ENCODE measurements around the gene ARHGAP26. TPM values are rescaled to one million over a fixed set of nuclear protein-coding genes. Genes with fewer than 3 reads are reported as not detected.

ARHGAP26 gene
- total and polyA plus RNA-seq, 2 donors (not counting 1 experiment from before 2014, with no cell fraction given) = 4.1 to 6.8 TPM

DNA sequence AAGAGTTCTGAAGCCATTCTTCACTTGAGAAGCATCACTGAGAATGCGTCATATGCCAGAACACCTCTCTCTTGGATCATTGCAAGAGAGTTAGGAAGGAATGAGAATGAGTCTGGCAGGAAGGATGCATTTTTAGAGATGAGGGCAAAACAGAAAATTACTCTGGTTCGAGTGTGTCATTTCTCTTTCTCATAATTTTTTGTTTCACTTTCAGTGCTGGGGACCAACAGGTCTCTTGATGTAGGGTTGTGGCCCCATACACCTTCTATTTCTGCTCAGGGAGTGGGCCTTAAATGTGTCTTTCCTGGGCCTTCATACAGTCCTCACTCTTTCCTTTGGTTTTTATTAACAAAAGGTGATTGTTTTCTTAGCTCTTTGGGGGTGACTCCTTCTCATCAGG, 330.9 kb downstream of the ARHGAP26 start:
- no peak overlapping the region for H2AFZ ChIP-seq (ENCODE audit: low read length)
- H3K9me3 ChIP-seq (ENCODE audit: control insufficient read depth, insufficient read depth, low read depth, low read length) = no peaks in the 10 kb centered on the region
- H3K9ac ChIP-seq (ENCODE audit: insufficient read depth, low read length) = no peak overlapping the region
- no peaks in the 10 kb centered on the region for H3K79me2 ChIP-seq (ENCODE audit: control insufficient read depth, insufficient read depth, low read length)
- no peak overlapping the region for H3K27ac ChIP-seq (ENCODE audit: insufficient read depth, low read length)
- no peak overlapping the region for H3K4me3 ChIP-seq (replicated peaks in 1 of 4; ENCODE audit: control extremely low read depth in 1 of 4, insufficient read depth in 1 of 4, low read depth in 3 of 4, low read length in 4 of 4)
- DNase-seq (ENCODE audit: low read depth in 2 of 2) = no peak
- no peaks in the 10 kb centered on the region for H3K27me3 ChIP-seq (ENCODE audit: control insufficient read depth, insufficient read depth, low read length)
- no peaks in the 10 kb centered on the region for H3K4me1 ChIP-seq (ENCODE audit: control insufficient read depth, extremely low read depth, insufficient read depth, low read length)
- H4K20me1 ChIP-seq (ENCODE audit: control insufficient read depth, extremely low read depth, insufficient read depth, low read length) = no peaks in the 10 kb centered on the region
- H3K36me3 ChIP-seq (ENCODE audit: control insufficient read depth, insufficient read depth, low read length) = no peaks in the 10 kb centered on the region
- no peak overlapping the region for H3K4me2 ChIP-seq (ENCODE audit: extremely low read depth, insufficient read depth, low read length)
- no peak for TF ChIP-seq EZH2 (IDR thresholded peaks at IDR 0.05; ENCODE audit: low read length, missing control alignments)
- TF ChIP-seq, protein P1, sequence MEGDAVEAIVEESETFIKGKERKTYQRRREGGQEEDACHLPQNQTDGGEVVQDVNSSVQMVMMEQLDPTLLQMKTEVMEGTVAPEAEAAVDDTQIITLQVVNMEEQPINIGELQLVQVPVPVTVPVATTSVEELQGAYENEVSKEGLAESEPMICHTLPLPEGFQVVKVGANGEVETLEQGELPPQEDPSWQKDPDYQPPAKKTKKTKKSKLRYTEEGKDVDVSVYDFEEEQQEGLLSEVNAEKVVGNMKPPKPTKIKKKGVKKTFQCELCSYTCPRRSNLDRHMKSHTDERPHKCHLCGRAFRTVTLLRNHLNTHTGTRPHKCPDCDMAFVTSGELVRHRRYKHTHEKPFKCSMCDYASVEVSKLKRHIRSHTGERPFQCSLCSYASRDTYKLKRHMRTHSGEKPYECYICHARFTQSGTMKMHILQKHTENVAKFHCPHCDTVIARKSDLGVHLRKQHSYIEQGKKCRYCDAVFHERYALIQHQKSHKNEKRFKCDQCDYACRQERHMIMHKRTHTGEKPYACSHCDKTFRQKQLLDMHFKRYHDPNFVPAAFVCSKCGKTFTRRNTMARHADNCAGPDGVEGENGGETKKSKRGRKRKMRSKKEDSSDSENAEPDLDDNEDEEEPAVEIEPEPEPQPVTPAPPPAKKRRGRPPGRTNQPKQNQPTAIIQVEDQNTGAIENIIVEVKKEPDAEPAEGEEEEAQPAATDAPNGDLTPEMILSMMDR (conservative IDR thresholded peaks at IDR 0.05 in 1 of 2, IDR thresholded peaks at IDR 0.05 in 1 of 2; ENCODE audit: low read depth in 1 of 2, low read length in 2 of 2) = no peak

DNA sequence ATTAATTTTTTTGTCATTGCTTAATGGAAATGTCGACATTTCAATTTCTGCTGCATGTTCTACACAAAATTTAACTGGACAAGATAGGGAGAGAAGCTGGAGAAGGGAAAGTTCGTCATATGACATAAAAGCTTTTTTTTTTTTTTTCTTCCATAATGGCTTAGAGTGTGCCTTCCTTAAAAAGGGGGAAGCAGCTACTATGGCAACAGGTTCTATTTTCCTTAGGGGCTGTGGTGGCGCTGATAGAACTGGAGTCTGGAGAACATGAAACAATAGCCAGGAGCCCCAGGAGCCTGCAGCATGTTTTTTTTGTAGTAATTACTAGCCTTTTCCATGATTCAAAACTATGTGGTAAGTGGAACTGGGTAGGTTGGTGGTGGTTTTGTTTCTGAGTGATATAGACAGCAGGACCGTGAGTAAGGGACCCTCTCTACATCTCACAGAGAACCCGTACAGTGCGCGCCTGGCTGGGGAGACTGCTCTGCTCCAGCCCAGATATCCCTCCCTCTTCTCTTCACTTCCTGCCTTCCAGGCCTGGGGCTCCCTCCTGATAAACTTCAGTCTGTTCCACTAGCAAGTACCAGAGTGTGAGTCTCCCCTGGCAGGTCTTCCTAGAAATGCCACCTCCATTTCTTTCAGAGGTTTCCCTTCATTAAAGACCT, 331.7 kb downstream of the ARHGAP26 start:
- H3K27me3 ChIP-seq (ENCODE audit: control insufficient read depth, insufficient read depth, low read length) = no peaks in the 10 kb centered on the region
- no peak overlapping the region for H3K9ac ChIP-seq (ENCODE audit: insufficient read depth, low read length)
- no peak overlapping the region for H2AFZ ChIP-seq (ENCODE audit: low read length)
- no peak overlapping the region for H3K4me2 ChIP-seq (ENCODE audit: extremely low read depth, insufficient read depth, low read length)
- H3K4me1 ChIP-seq (ENCODE audit: control insufficient read depth, extremely low read depth, insufficient read depth, low read length) = no peaks in the 10 kb centered on the region
- DNase-seq (ENCODE audit: low read depth in 2 of 2) = no peak
- H3K79me2 ChIP-seq (ENCODE audit: control insufficient read depth, insufficient read depth, low read length) = no peaks in the 10 kb centered on the region
- H3K36me3 ChIP-seq (ENCODE audit: control insufficient read depth, insufficient read depth, low read length) = no peaks in the 10 kb centered on the region
- no peak overlapping the region for H3K27ac ChIP-seq (ENCODE audit: insufficient read depth, low read length)
- no peaks in the 10 kb centered on the region for H4K20me1 ChIP-seq (ENCODE audit: control insufficient read depth, extremely low read depth, insufficient read depth, low read length)
- no peak for TF ChIP-seq EZH2 (IDR thresholded peaks at IDR 0.05; ENCODE audit: low read length, missing control alignments)
- TF ChIP-seq, protein P1 (conservative IDR thresholded peaks at IDR 0.05 in 1 of 2, IDR thresholded peaks at IDR 0.05 in 1 of 2; ENCODE audit: low read depth in 1 of 2, low read length in 2 of 2) = no peak
- no peaks in the 10 kb centered on the region for H3K9me3 ChIP-seq (ENCODE audit: control insufficient read depth, insufficient read depth, low read depth, low read length)
- H3K4me3 ChIP-seq (replicated peaks in 1 of 4; ENCODE audit: control extremely low read depth in 1 of 4, insufficient read depth in 1 of 4, low read depth in 3 of 4, low read length in 4 of 4) = no peak overlapping the region

DNA sequence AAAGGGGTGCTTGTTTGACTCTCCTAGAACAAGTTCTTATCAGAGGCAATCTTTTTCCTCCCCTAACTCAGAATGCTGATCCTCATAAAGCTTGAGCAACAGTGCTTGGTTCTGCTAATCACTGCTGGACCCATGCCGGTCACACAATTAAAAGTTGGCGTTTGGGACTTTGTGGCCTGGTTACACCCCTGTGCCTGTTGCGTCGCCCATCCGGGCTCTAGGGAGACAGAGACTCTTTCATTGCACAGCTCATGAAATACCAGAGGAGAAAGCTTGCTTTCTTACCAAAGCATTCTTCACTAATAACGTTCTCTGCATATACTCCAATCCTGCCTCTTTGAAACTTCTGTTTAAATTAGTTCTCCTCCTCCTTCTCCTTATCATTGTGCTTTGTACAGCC, 332.2 kb downstream of the ARHGAP26 start:
- Histone ChIP-seq H4K20me1 (ENCODE audit: control insufficient read depth, extremely low read depth, insufficient read depth, low read length) (no peaks in the 10 kb centered on the region), H3K36me3 (ENCODE audit: control insufficient read depth, insufficient read depth, low read length) (no peaks in the 10 kb centered on the region), H3K9ac (ENCODE audit: insufficient read depth, low read length) (no peak overlapping the region), H3K4me3 (replicated peaks in 1 of 4; ENCODE audit: control extremely low read depth in 1 of 4, insufficient read depth in 1 of 4, low read depth in 3 of 4, low read length in 4 of 4) (no peak overlapping the region), H3K27ac (ENCODE audit: insufficient read depth, low read length) (no peak overlapping the region), H3K27me3 (ENCODE audit: control insufficient read depth, insufficient read depth, low read length) (no peaks in the 10 kb centered on the region), H3K79me2 (ENCODE audit: control insufficient read depth, insufficient read depth, low read length) (no peaks in the 10 kb centered on the region), H2AFZ (ENCODE audit: low read length) (no peak overlapping the region), H3K4me1 (ENCODE audit: control insufficient read depth, extremely low read depth, insufficient read depth, low read length) (no peaks in the 10 kb centered on the region), H3K9me3 (ENCODE audit: control insufficient read depth, insufficient read depth, low read depth, low read length) (no peaks in the 10 kb centered on the region), H3K4me2 (ENCODE audit: extremely low read depth, insufficient read depth, low read length) (no peak overlapping the region)
- no peak for DNase-seq (ENCODE audit: low read depth in 2 of 2)
- TF ChIP-seq, protein P1 (conservative IDR thresholded peaks at IDR 0.05 in 1 of 2, IDR thresholded peaks at IDR 0.05 in 1 of 2; ENCODE audit: low read depth in 1 of 2, low read length in 2 of 2) = no peak
- TF ChIP-seq EZH2 (IDR thresholded peaks at IDR 0.05; ENCODE audit: low read length, missing control alignments) = no peak
